ENCODE measurements around the gene STRA6.

STRA6 gene

GRCh38 chr15:74202452-74203401, at the start of gene STRA6:
STRA6 (minus strand) TSS chr15:74202787; CDS start chr15:74202267, 520 bp downstream.
- H3K4me3 ChIP-seq (replicated peaks; ENCODE audit: low read depth, low read length) = no peak within 1 kb of the TSS
- DNase-seq (ENCODE audit: low read depth) = no peak
- TF ChIP-seq CTCF (IDR thresholded peaks at IDR 0.05; ENCODE audit: low read length, missing control alignments) = no peak

- H3K4me3 ChIP-seq (replicated peaks; ENCODE audit: low read depth, low read length) = no peak overlapping the region
- TF ChIP-seq CTCF (IDR thresholded peaks at IDR 0.05; ENCODE audit: low read length, missing control alignments) = no peak
- peak; percentile 29 for DNase-seq (ENCODE audit: low read depth)
These were observed 49.7 kb upstream of the STRA6 start for GRCh38 chr15:74252291-74252690.

GRCh38 chr15:74251131-74251811, 48.7 kb upstream of the STRA6 start:
- no peak for DNase-seq (ENCODE audit: low read depth)
- TF ChIP-seq CTCF (IDR thresholded peaks at IDR 0.05; ENCODE audit: low read length, missing control alignments) = no peak
- H3K4me3 ChIP-seq (replicated peaks; ENCODE audit: low read depth, low read length) = no peak overlapping the region

- TF ChIP-seq CTCF (IDR thresholded peaks at IDR 0.05; ENCODE audit: low read length, missing control alignments) = no peak
- H3K4me3 ChIP-seq (replicated peaks; ENCODE audit: low read depth, low read length) = no peak overlapping the region
- no peak for DNase-seq (ENCODE audit: low read depth)
These were observed 47.7 kb upstream of the STRA6 start for GRCh38 chr15:74250266-74250665.

GRCh38 chr15:74245342-74245931, 42.9 kb upstream of the STRA6 start:
- H3K4me3 ChIP-seq (replicated peaks; ENCODE audit: low read depth, low read length) = no peak overlapping the region
- TF ChIP-seq CTCF (IDR thresholded peaks at IDR 0.05; ENCODE audit: low read length, missing control alignments) = no peak
- DNase-seq (ENCODE audit: low read depth) = no peak

- H3K4me3 ChIP-seq (replicated peaks; ENCODE audit: low read depth, low read length) = no peak overlapping the region
- no peak for TF ChIP-seq CTCF (IDR thresholded peaks at IDR 0.05; ENCODE audit: low read length, missing control alignments)
- no peak for DNase-seq (ENCODE audit: low read depth)
These were observed 42.3 kb upstream of the STRA6 start for GRCh38 chr15:74244822-74245341.

All from fibroblast of pulmonary artery (primary cell).